ENCODE data around the gene INPP5A.

DNA sequence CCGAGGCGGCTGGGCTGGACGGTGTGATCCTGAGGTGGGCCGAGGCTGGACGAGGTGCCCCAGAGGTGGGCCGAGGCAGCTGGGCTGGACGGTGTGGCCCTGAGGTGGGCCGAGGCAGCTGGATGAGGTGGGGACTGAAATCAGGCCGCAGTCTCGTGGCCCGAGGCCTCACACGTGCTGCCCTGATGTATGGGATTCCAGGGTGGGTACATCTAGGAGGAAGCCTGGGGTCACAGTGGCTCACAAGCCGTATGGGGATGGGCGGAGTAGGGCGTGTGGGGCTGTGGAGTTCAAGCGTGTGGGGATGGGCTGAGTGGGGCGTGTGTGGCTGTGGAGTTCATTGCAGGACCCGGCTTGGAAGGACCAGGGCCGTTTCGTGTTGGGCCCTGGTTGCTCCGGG, 260.8 kb downstream of the INPP5A start:
- TF ChIP-seq ZFP3 (CRISPR knock-in tag; IDR thresholded peaks at IDR 0.05) (no peak), TOX (CRISPR knock-in tag; IDR thresholded peaks at IDR 0.05; ENCODE audit: borderline replicate concordance) (no peak), SNAI2 (CRISPR knock-in tag; IDR thresholded peaks at IDR 0.05) (no peak), ESRRG (CRISPR knock-in tag; IDR thresholded peaks at IDR 0.05) (no peak), ARNTL (CRISPR knock-in tag; IDR thresholded peaks at IDR 0.05; ENCODE audit: borderline replicate concordance, low read depth) (no peak), ISL1 (CRISPR knock-in tag; IDR thresholded peaks at IDR 0.05) (no peak), RARB (CRISPR knock-in tag; IDR thresholded peaks at IDR 0.05) (no peak), ZNF70 (CRISPR knock-in tag; IDR thresholded peaks at IDR 0.05) (no peak), CSDC2 (CRISPR knock-in tag; IDR thresholded peaks at IDR 0.05) (no peak), PPARA (CRISPR knock-in tag; IDR thresholded peaks at IDR 0.05; ENCODE audit: borderline replicate concordance) (no peak)
- TF ChIP-seq, protein P1, sequence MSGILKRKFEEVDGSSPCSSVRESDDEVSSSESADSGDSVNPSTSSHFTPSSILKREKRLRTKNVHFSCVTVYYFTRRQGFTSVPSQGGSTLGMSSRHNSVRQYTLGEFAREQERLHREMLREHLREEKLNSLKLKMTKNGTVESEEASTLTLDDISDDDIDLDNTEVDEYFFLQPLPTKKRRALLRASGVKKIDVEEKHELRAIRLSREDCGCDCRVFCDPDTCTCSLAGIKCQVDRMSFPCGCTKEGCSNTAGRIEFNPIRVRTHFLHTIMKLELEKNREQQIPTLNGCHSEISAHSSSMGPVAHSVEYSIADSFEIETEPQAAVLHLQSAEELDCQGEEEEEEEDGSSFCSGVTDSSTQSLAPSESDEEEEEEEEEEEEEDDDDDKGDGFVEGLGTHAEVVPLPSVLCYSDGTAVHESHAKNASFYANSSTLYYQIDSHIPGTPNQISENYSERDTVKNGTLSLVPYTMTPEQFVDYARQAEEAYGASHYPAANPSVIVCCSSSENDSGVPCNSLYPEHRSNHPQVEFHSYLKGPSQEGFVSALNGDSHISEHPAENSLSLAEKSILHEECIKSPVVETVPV (CRISPR knock-in tag; IDR thresholded peaks at IDR 0.05), result no peak
- TF ChIP-seq, protein P2, sequence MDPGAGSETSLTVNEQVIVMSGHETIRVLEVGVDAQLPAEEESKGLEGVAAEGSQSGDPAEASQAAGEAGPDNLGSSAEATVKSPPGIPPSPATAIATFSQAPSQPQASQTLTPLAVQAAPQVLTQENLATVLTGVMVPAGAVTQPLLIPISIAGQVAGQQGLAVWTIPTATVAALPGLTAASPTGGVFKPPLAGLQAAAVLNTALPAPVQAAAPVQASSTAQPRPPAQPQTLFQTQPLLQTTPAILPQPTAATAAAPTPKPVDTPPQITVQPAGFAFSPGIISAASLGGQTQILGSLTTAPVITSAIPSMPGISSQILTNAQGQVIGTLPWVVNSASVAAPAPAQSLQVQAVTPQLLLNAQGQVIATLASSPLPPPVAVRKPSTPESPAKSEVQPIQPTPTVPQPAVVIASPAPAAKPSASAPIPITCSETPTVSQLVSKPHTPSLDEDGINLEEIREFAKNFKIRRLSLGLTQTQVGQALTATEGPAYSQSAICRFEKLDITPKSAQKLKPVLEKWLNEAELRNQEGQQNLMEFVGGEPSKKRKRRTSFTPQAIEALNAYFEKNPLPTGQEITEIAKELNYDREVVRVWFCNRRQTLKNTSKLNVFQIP (CRISPR knock-in tag; IDR thresholded peaks at IDR 0.05; ENCODE audit: borderline replicate concordance, low read depth), result no peak

Data from SK-N-SH treated with all-trans-retinoic acid at 6 μM for 48 hours (cell line).